K562 (cell line): ENCODE results near the gene DBH. TPM values are rescaled to one million over a fixed set of nuclear protein-coding genes. Genes with fewer than 3 reads are reported as not detected.

Experiments used
- ATAC-seq: fragments of 200-7000 bp; cut with Tn5 transposase; 3 replicates; pipeline ENCODE4 v1.9.1; 2020; ENCODE audit warnings: moderate library complexity
- BruUV-seq: library from RNA; stranded (reverse); fragments of 400-500 nt; replicated peaks from 2 replicates; lab custom pipeline; 2021; lab: Mats Ljungman, UMichigan
- CTCF ChIA-PET: fragments of 300-600 bp; formaldehyde crosslinking; extraction: SDS; loops from one replicate; lab custom pipeline; 2021; ENCODE audit warnings: low intra/inter-chr PET ratio; lab: Yijun Ruan, JAX
- POLR2A ChIA-PET: fragments of 300-600, 350-650 bp; sonication (Branson Sonifier 250); formaldehyde crosslinking; extraction: SDS; loops from one replicate; lab custom pipeline; 2021; ENCODE audit warnings: antibody characterized with exemption, inconsistent platforms; lab: Yijun Ruan, JAX
- DNase-seq, 4 experiments: peaks; one replicate each; pipeline versions ENCODE4 v3.0.0 to v3.0.0-alpha.2; 2011 to 2018; ENCODE audit warnings: low spot score in 3 of 4, mixed read lengths in 3 of 4; ENCODE audit errors: extremely low read depth in 1 of 4
- FAIRE-seq: peaks from 2 replicates; lab custom pipeline; 2011; peaks lifted over from hg19 to GRCh38; lab: Jason Lieb, UNC
- H2AFZ ChIP-seq: 2 replicates; pipeline ENCODE4 v1.6.0; 2011; ENCODE audit warnings: low read depth, low read length, control low read depth, inconsistent platforms
- H3K27ac ChIP-seq: fragments of 200-600 bp; 3 replicates; pipeline ENCODE4 v1.8.0; 2011; ENCODE audit warnings: low read depth, mild to moderate bottlenecking, control low read depth, inconsistent platforms, low read length, moderate library complexity, mixed read lengths; ENCODE audit errors: extremely low read depth
- H3K27me3 ChIP-seq, 2 experiments: fragments of 300-600 bp in 1 of 2; 2 replicates in 1 of 2; 3 replicates in 1 of 2; pipeline versions ENCODE4 v1.6.0 to v1.8.0; 2011; ENCODE audit warnings: inconsistent platforms in 2 of 2, low read length in 2 of 2, mild to moderate bottlenecking in 1 of 2, mixed read lengths in 1 of 2, moderate library complexity in 1 of 2; ENCODE audit not compliant: control insufficient read depth in 2 of 2, insufficient read depth in 2 of 2
- H3K36me3 ChIP-seq: fragments of 300-600 bp; 3 replicates; pipeline ENCODE4 v1.8.0; 2011; ENCODE audit warnings: mild to moderate bottlenecking, low read length, inconsistent platforms; ENCODE audit not compliant: control insufficient read depth, insufficient read depth
- H3K4me1 ChIP-seq, 2 experiments: fragments of 200-600 bp in 1 of 2; replicated peaks in 1 of 2; 2 replicates in 1 of 2; 3 replicates in 1 of 2; pipeline versions ENCODE4 v1.5.1 to v1.8.0; 2011; ENCODE audit warnings: inconsistent platforms in 2 of 2, low read length in 2 of 2, mild to moderate bottlenecking in 1 of 2, mixed read lengths in 1 of 2, moderate library complexity in 1 of 2; ENCODE audit not compliant: control insufficient read depth in 2 of 2, insufficient read depth in 2 of 2
- H3K4me2 ChIP-seq: 2 replicates; pipeline ENCODE4 v1.6.1; 2011; ENCODE audit warnings: low read length, control low read depth, inconsistent platforms, mixed read lengths; ENCODE audit not compliant: insufficient read depth
- H3K4me3 ChIP-seq: fragments of 200-600 bp; sonication (generic), shearing (Covaris generic); 2 replicates; pipeline ENCODE4 v1.5.1; 2016; ENCODE audit warnings: control low read depth, inconsistent platforms
- H3K79me2 ChIP-seq: fragments of 200-600 bp; 3 replicates; pipeline ENCODE4 v1.8.0; 2011; ENCODE audit warnings: low read length, inconsistent platforms; ENCODE audit not compliant: control insufficient read depth, insufficient read depth
- H3K9ac ChIP-seq, 2 experiments: 2 replicates each; pipeline versions ENCODE4 v1.6.0 to v1.6.1; 2011; ENCODE audit warnings: low read depth in 2 of 2, low read length in 2 of 2, control low read depth in 1 of 2, inconsistent platforms in 1 of 2, mild to moderate bottlenecking in 1 of 2, mixed read lengths in 1 of 2; ENCODE audit not compliant: insufficient read depth in 1 of 2
- H3K9me1 ChIP-seq: one replicate; pipeline ENCODE4 v1.6.0; 2011; ENCODE audit warnings: inconsistent platforms, mild to moderate bottlenecking, low read length, moderate library complexity; ENCODE audit not compliant: control insufficient read depth, insufficient read depth
- H3K9me3 ChIP-seq: replicated peaks from 2 replicates; pipeline ENCODE4 v1.5.1; 2011; ENCODE audit warnings: low read depth, low read length, inconsistent platforms; ENCODE audit not compliant: control insufficient read depth, insufficient read depth
- H4K20me1 ChIP-seq: replicated peaks from 2 replicates; pipeline ENCODE4 v1.6.1; 2011; ENCODE audit warnings: low read length, inconsistent platforms, mixed read lengths; ENCODE audit not compliant: control insufficient read depth, insufficient read depth
- ADNP ChIP-seq: fragments of 200-800 bp; sonication (Bioruptor generic); IDR thresholded peaks from 2 replicates; pipeline ENCODE4 v1.6.1; 2016; ENCODE audit warnings: missing genetic modification characterization, missing compliant biosample characterization
- BCOR ChIP-seq: fragments of 450-650 bp; IDR thresholded peaks from 2 replicates; pipeline ENCODE4 v1.6.1; 2016
- CBX3 ChIP-seq, 2 experiments: IDR thresholded peaks; 1 replicate in 1 of 2; 2 replicates in 1 of 2; pipeline ENCODE4 v1.6.1; 2012; ENCODE audit warnings: inconsistent platforms in 2 of 2, low read length in 2 of 2, borderline replicate concordance in 1 of 2, control low read depth in 1 of 2
- CHD4 ChIP-seq: fragments of 200-600 bp; sonication (generic); IDR thresholded peaks from 3 replicates; pipeline ENCODE4 v1.6.1; 2012; ENCODE audit warnings: low read depth, mild to moderate bottlenecking, mixed read lengths, low read length, inconsistent platforms; ENCODE audit not compliant: insufficient read depth, insufficient replicate concordance, poor library complexity, severe bottlenecking
- ETV6 ChIP-seq, 3 experiments: fragments of 150-350 bp in 1 of 3; sonication (generic) in 1 of 3; formaldehyde crosslinking in 1 of 3; IDR thresholded peaks; 2 replicates each; pipeline versions ENCODE4 v1.6.1 to v1.8.0; 2014 to 2022; ENCODE audit warnings: borderline replicate concordance in 2 of 3, low read depth in 2 of 3, antibody characterized with exemption in 1 of 3, low read length in 1 of 3, mild to moderate bottlenecking in 1 of 3, missing genetic modification reagents in 1 of 3
- KDM1A ChIP-seq, 2 experiments: fragments of 450-650 bp; IDR thresholded peaks; 2 replicates each; pipeline ENCODE4 v1.6.1; 2016; ENCODE audit warnings: mild to moderate bottlenecking in 2 of 2
- RBM25 ChIP-seq: fragments of 200-400 bp; formaldehyde crosslinking; IDR thresholded peaks from 2 replicates; pipeline ENCODE4 v1.6.1; 2018; ENCODE audit warnings: low read length, low read depth, moderate library complexity; ENCODE audit not compliant: severe bottlenecking
- RCOR1 ChIP-seq, 2 experiments: IDR thresholded peaks; 2 replicates each; pipeline ENCODE4 v1.6.1; 2012; ENCODE audit warnings: low read depth in 2 of 2, low read length in 2 of 2, borderline replicate concordance in 1 of 2, improper control_type of control experiment in 1 of 2
- SMARCB1 ChIP-seq: IDR thresholded peaks from 2 replicates; pipeline ENCODE4 v1.6.1; 2011; ENCODE audit warnings: improper control_type of control experiment, low read depth; ENCODE audit not compliant: insufficient read length
- SOX6 ChIP-seq: fragments of 450-650 bp; IDR thresholded peaks from 2 replicates; pipeline ENCODE4 v1.6.1; 2014; ENCODE audit warnings: mild to moderate bottlenecking
- ZNF695 ChIP-seq: fragments of 450-650 bp; formaldehyde crosslinking; IDR thresholded peaks from 2 replicates; pipeline ENCODE4 v1.4.0; 2020; ENCODE audit warnings: mild to moderate bottlenecking, moderate library complexity
- WGBS: fragments of 100-300 bp; shearing (Covaris generic); methylation state at CpG from one replicate; pipeline ENCODE4 v1.1.6; 2016; ENCODE audit warnings: low coverage, mixed read lengths; ENCODE audit not compliant: insufficient coverage; ENCODE audit errors: missing lambda C conversion rate; 5-methylcytosine and 5-hydroxymethylcytosine counted together
- in situ Hi-C: fragments of 300-500 bp; cut with MboI; formaldehyde crosslinking; loops from 4 replicates; pipeline ENCODE4 v1.15.0; 2018; ENCODE audit warnings: inconsistent platforms, mixed read lengths
- intact Hi-C: fragments of 100-400 bp; cut with micrococcal nuclease; formaldehyde crosslinking; loops from 2 replicates; pipeline ENCODE4 v1.14.2; 2022
- polyA plus RNA-seq, 8 experiments: library from polyadenylated mRNA; depleted of rRNA in 4 of 8; stranded (reverse) in 5 of 8; unstranded in 3 of 8; fragments of >200 nt; fragmentation: Nextera tagmentation in 2 of 8; fragmentation: Illumina TruSeq in 1 of 8; extraction: Ambion mirVana in 2 of 8; extraction: Trizol in 1 of 8; gene quantifications; 2 replicates each; pipeline versions ENCODE4 v1.2.1 to v1.2.3, GENCODE V29; 2011 to 2014; ENCODE audit warnings: inconsistent platforms in 1 of 8, missing spikeins in 1 of 8
- total RNA-seq, 7 experiments: library from RNA; depleted of rRNA in 6 of 7; stranded (reverse); fragments of >200 nt in 6 of 7; fragmentation: Illumina TruSeq in 2 of 7; extraction: Trizol in 2 of 7; gene quantifications; 2 replicates each; pipeline versions ENCODE4 v1.2.1 to v1.2.3, GENCODE V29; 2011 to 2021; ENCODE audit warnings: low replicate concordance in 1 of 7

DBH gene
- total and polyA plus RNA-seq, 9 of the 15 experiments (the other 6 are each of a cell fraction or from before 2014, with no cell fraction given), result not detected

DNA sequence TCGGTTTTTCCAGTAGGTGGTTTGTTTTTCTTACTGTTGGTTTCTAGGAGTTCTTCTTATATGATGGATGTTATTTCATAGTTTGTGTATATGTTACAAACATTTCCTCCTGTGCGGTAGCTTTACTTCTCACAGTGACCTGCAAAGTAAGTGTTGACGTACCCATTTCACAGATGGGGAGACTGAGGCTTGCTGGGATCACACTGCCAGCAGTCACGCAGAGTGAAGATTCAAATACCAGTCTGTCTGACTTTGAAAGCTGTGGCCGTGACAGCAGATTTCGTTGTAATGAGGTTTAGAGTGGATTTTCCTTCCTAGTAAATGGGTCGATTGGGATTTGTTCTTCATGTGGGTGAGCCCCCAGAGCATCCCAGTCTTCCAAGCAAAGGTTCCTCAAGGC is 13.0 kb downstream of the DBH start:
- Histone ChIP-seq H2AFZ (no peak overlapping the region), H3K27ac (no peak overlapping the region), H3K79me2 (no peaks in the 10 kb centered on the region), H3K36me3 (no peaks in the 10 kb centered on the region), H4K20me1 (peaks cover 3% of the 10 kb centered on the region), H3K4me2 (no peak overlapping the region), H3K4me3 (no peak overlapping the region), H3K27me3 (peaks cover 12 to 67% of the 10 kb centered on the region in 2 experiments; a peak in 4 of 5 replicates), H3K9ac (no peak overlapping the region), H3K4me1 (no peaks in the 10 kb centered on the region), H3K9me1 (no peaks in the 10 kb centered on the region), H3K9me3 (no peaks in the 10 kb centered on the region)
- WGBS, result 5% methylated on average over 7 of the region's 7 CpGs
- no peak for ATAC-seq
- FAIRE-seq, result no peak
- ChIA-PET POLR2A (interaction anchor here (0.6 kb wide), 1 partner anchor 8 kb away, joined by 4 read pairs; no protein-coding TSS in a partner anchor), CTCF (no interaction called here)
- in situ Hi-C loops, result no loop called here
- DNase-seq, result no peak
- intact Hi-C loops, result no loop called here
- TF ChIP-seq RBM25 (peak; percentile 71), KDM1A (IDR thresholded peaks at IDR 0.05) (peak in 1 of 2 experiments; percentile 63; a peak in 3 of 4 replicates), ADNP (tag) (peak; percentile 80), CBX3 (IDR thresholded peaks at IDR 0.05; ENCODE audit: borderline replicate concordance in 1 of 2, low read length in 2 of 2) (0 out of 3 replicates have a peak, but pooled peaks of 1 of the 2 experiments have one; percentile 27), RCOR1 (IDR thresholded peaks at IDR 0.05; ENCODE audit: borderline replicate concordance in 1 of 2, low read depth in 2 of 2, low read length in 2 of 2) (peak in 1 of 2 experiments; percentile 44; a peak in 1 of 4 replicates), BCOR (peak; percentile 82), ETV6 (IDR thresholded peaks at IDR 0.05; ENCODE audit: borderline replicate concordance in 1 of 2, low read depth in 2 of 2, low read length in 1 of 2) (no peak), ETV6 (CRISPR knock-in tag; IDR thresholded peaks at IDR 0.05; ENCODE audit: borderline replicate concordance) (no peak), ZNF695 (CRISPR knock-in tag) (no peak), SOX6 (no peak), CHD4 (peak; percentile 23), SMARCB1 (no peak)
- no TSS peak for BruUV-seq
